HepG2 (cell line): ENCODE data around the gene ETS1.

Source experiments
- AFF4 ChIP-seq: sonication (generic); formaldehyde crosslinking; IDR thresholded peaks from 2 replicates; pipeline ENCODE4 v1.4.0; 2020; ENCODE audit warnings: missing genetic modification reagents
- ATF1 ChIP-seq: IDR thresholded peaks from 2 replicates; pipeline ENCODE4 v1.6.1; 2016; ENCODE audit warnings: mild to moderate bottlenecking, control low read depth
- CBX1 ChIP-seq: IDR thresholded peaks from one replicate; pipeline ENCODE4 v1.6.1; 2016; ENCODE audit warnings: antibody characterized with exemption, low read depth
- CTCF ChIP-seq: sonication (generic); formaldehyde crosslinking; IDR thresholded peaks from 2 replicates; pipeline ENCODE4 v1.5.0; 2020; ENCODE audit warnings: mild to moderate bottlenecking, missing genetic modification reagents, moderate library complexity
- HNF4G ChIP-seq, 2 experiments: sonication (generic) in 1 of 2; formaldehyde crosslinking in 1 of 2; IDR thresholded peaks; 2 replicates each; pipeline versions ENCODE4 v1.4.0 to v1.6.1; 2011 to 2020; ENCODE audit warnings: borderline replicate concordance in 2 of 2, low read depth in 2 of 2, mild to moderate bottlenecking in 2 of 2, low read length in 1 of 2, missing genetic modification reagents in 1 of 2, moderate library complexity in 1 of 2
- KAT2B ChIP-seq: fragments of 150-350 bp; IDR thresholded peaks from 2 replicates; pipeline ENCODE4 v1.6.1; 2014; ENCODE audit warnings: low read depth, low read length, borderline replicate concordance
- PAWR ChIP-seq: sonication (generic); formaldehyde crosslinking; IDR thresholded peaks from 2 replicates; pipeline ENCODE4 v1.4.0; 2020; ENCODE audit warnings: missing genetic modification reagents, mild to moderate bottlenecking, borderline replicate concordance
- SMC3 ChIP-seq: IDR thresholded peaks from 2 replicates; pipeline ENCODE4 v1.6.1; 2011; ENCODE audit warnings: low read length, improper control_type of control experiment
- STAG1 ChIP-seq: sonication (generic); formaldehyde crosslinking; IDR thresholded peaks from 2 replicates; pipeline ENCODE4 v1.4.0; 2020; ENCODE audit warnings: missing genetic modification reagents
- ZBTB2 ChIP-seq: sonication (generic); formaldehyde crosslinking; IDR thresholded peaks from 2 replicates; pipeline ENCODE4 v1.8.0; 2022; ENCODE audit warnings: low read depth, missing genetic modification reagents
- ZBTB21 ChIP-seq: sonication (generic); formaldehyde crosslinking; IDR thresholded peaks from 2 replicates; pipeline ENCODE4 v1.4.0; 2020; ENCODE audit warnings: missing genetic modification reagents
- ZBTB26 ChIP-seq: IDR thresholded peaks from 2 replicates; pipeline ENCODE4 v1.6.1; 2016; ENCODE audit warnings: missing compliant biosample characterization, missing genetic modification reagents, borderline replicate concordance
- ZBTB34 ChIP-seq: sonication (generic); formaldehyde crosslinking; IDR thresholded peaks from 2 replicates; pipeline ENCODE4 v1.8.0; 2022; ENCODE audit warnings: mild to moderate bottlenecking, missing genetic modification reagents
- ZNF780A ChIP-seq: sonication (generic); formaldehyde crosslinking; IDR thresholded peaks from 2 replicates; pipeline ENCODE4 v1.8.0; 2022; ENCODE audit warnings: mild to moderate bottlenecking, missing genetic modification reagents, moderate library complexity

- TF ChIP-seq SMC3 (no peak), AFF4 (CRISPR knock-in tag) (no peak), CTCF (CRISPR knock-in tag) (no peak), ZNF780A (CRISPR knock-in tag) (no peak), ZBTB21 (no peak), ATF1 (CRISPR knock-in tag) (no peak), HNF4G (IDR thresholded peaks at IDR 0.05; ENCODE audit: borderline replicate concordance, low read depth, low read length) (no peak), HNF4G (CRISPR knock-in tag; IDR thresholded peaks at IDR 0.05; ENCODE audit: borderline replicate concordance, low read depth) (no peak), ZBTB26 (CRISPR knock-in tag) (no peak), ZBTB2 (no peak), KAT2B (no peak), STAG1 (CRISPR knock-in tag) (no peak), ZBTB34 (CRISPR knock-in tag) (no peak), PAWR (CRISPR knock-in tag) (no peak), CBX1 (no peak)
These were observed 94.3 kb downstream of the ETS1 start for GRCh38 chr11:128492903-128493569.
